Sigmoid colon (tissue), 7 donors: ENCODE results near the gene SIPA1. TPM values are rescaled to one million over a fixed set of nuclear protein-coding genes. Genes with fewer than 3 reads are reported as not detected.

ENCODE experiments used
- DNase-seq: peaks from one replicate; pipeline ENCODE4 v3.0.0-alpha.2; 2019
- H3K27ac ChIP-seq, 4 donors: fragments of 200-600 bp; sonication (generic); one replicate each; pipeline ENCODE4 v1.5.1; 2016 to 2019; ENCODE audit warnings: mild to moderate bottlenecking in 1 of 4
- H3K27me3 ChIP-seq, 3 donors: fragments of 200-600 bp; sonication (generic); one replicate each; pipeline ENCODE4 v1.5.1; 2019; ENCODE audit warnings: mild to moderate bottlenecking in 1 of 3
- H3K36me3 ChIP-seq, 4 donors: fragments of 200-600 bp; sonication (generic); one replicate each; pipeline ENCODE4 v1.5.1; 2016 to 2019
- H3K4me1 ChIP-seq, 4 donors: fragments of 200-600 bp; sonication (generic); one replicate each; pipeline ENCODE4 v1.5.1; 2017 to 2019
- H3K4me3 ChIP-seq, 4 donors: fragments of 200-600 bp; sonication (generic); one replicate each; pipeline ENCODE4 v1.5.1; 2017 to 2019; ENCODE audit warnings: mild to moderate bottlenecking in 2 of 4, moderate library complexity in 1 of 4
- H3K9me3 ChIP-seq, 4 donors: fragments of 200-600 bp in 3 of 4; sonication (generic) in 3 of 4; one replicate each; pipeline versions ENCODE4 v1.5.1 to v1.6.1; 2013 to 2019
- EP300 ChIP-seq, 4 donors: sonication (generic); formaldehyde crosslinking; IDR thresholded peaks; one replicate each; pipeline ENCODE4 v1.6.1; 2017; ENCODE audit warnings: antibody characterized with exemption in 4 of 4
- POLR2A ChIP-seq, 2 donors: fragments of 450-650 bp; IDR thresholded peaks; one replicate each; pipeline ENCODE4 v1.6.1; 2016; ENCODE audit warnings: antibody characterized with exemption in 2 of 2, mild to moderate bottlenecking in 2 of 2, moderate library complexity in 2 of 2
- POLR2AphosphoS5 ChIP-seq, 4 donors: sonication (generic); formaldehyde crosslinking; IDR thresholded peaks; one replicate each; pipeline ENCODE4 v1.6.1; 2017; ENCODE audit warnings: antibody characterized with exemption in 4 of 4
- WGBS, 2 donors: extraction: QIAGEN DNeasy Blood & Tissue Kit; methylation state at CpG; one replicate each; pipeline ENCODE4 v1.1.7; 2013; 5-methylcytosine and 5-hydroxymethylcytosine counted together
- intact Hi-C: fragments of 100-400 bp; cut with DNase I; formaldehyde crosslinking; loops from one replicate; pipeline ENCODE4 v1.15.1; 2023
- polyA plus RNA-seq, 3 donors: library from polyadenylated mRNA; stranded (reverse); fragments of 200-250 nt; gene quantifications; one replicate each; pipeline ENCODE4 v1.2.3, GENCODE V29; 2013
- total RNA-seq, 4 donors: library from RNA; depleted of rRNA; stranded (reverse); fragments of >200 nt; gene quantifications; one replicate each; pipeline ENCODE4 v1.1.0, GENCODE V29; 2016
- TF ChIP-seq, protein P1 (sequence below), 4 experiments: fragments of 450-650 bp in 3 of 4; fragments of 200-600 bp in 1 of 4; IDR thresholded peaks; one replicate each; pipeline ENCODE4 v1.5.1; 2016 to 2019; ENCODE audit warnings: antibody characterized with exemption in 4 of 4, mild to moderate bottlenecking in 3 of 4, moderate library complexity in 2 of 4
- donor health status: healthy with polysubstance abuse.
- donor health status: Bipolar disorder and iron deficiency.
- donor health status: healthy.

Gene SIPA1
- total and polyA plus RNA-seq, 7 donors, result 19.9 to 53.6 (median 30.7) TPM

DNA sequence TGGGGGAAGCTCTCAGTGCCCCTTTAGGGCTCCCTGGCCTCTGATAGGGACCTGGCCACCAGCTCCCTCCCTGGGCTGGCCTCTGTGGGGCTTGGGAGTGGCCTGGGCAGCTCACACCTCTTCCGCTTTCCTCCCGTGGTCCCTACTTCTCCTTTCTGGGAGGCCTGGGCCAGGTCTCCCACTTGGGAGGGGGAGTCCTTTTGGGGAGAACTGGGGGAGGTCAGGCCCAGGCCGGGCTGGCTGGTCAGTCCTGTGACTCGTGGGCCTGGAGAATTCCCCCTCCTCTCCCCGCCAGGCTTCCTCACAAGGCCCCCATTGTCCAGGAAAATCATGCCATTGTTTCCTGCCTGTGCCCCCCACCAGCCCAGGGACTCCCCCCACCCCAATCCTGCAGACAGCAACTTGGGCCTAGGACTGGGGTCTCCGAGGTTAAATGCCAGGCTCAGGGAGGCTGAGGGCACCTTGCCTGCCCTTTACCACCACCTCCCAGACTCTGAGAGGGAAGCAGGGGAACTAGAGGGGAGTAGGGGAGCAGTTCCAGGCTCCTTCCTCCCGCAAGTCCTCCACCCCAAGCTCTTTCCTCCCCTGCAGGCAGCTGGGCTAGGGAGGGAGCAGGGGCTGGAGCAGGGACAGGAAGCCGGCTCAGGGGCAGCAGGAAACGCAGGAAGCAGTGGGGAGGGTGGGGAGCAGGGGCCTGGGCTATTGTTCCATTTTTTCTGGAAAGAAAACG lies 26.7 kb upstream of the SIPA1 start:
- Histone ChIP-seq H3K27me3 (no peaks in the 10 kb centered on the region), H3K4me3 (peak overlapping the region in 3 of 4 donors; percentile 59 to 88 (median 88)), H3K9me3 (no peaks in the 10 kb centered on the region), H3K36me3 (peaks cover 0 to 17% (median 8%) of the 10 kb centered on the region in 4 donors), H3K27ac (peak overlapping the region; percentile 89 to 95 (median 92)), H3K4me1 (peaks cover 0 to 69% (median 62%) of the 10 kb centered on the region in 4 donors)
- no peak for DNase-seq
- intact Hi-C loops, result loop anchor here (10.0 kb wide), 1 partner anchor 496 kb away; the partner anchor contains the start of genes TM7SF2 and ZNHIT2
- 42 to 62% methylated on average over 10 of the region's 10 CpGs for WGBS, 2 donors
- peak in 1 of 4 donors; percentile 5 for TF ChIP-seq POLR2AphosphoS5 (IDR thresholded peaks at IDR 0.05)
- no peak for TF ChIP-seq POLR2A (IDR thresholded peaks at IDR 0.05)

DNA sequence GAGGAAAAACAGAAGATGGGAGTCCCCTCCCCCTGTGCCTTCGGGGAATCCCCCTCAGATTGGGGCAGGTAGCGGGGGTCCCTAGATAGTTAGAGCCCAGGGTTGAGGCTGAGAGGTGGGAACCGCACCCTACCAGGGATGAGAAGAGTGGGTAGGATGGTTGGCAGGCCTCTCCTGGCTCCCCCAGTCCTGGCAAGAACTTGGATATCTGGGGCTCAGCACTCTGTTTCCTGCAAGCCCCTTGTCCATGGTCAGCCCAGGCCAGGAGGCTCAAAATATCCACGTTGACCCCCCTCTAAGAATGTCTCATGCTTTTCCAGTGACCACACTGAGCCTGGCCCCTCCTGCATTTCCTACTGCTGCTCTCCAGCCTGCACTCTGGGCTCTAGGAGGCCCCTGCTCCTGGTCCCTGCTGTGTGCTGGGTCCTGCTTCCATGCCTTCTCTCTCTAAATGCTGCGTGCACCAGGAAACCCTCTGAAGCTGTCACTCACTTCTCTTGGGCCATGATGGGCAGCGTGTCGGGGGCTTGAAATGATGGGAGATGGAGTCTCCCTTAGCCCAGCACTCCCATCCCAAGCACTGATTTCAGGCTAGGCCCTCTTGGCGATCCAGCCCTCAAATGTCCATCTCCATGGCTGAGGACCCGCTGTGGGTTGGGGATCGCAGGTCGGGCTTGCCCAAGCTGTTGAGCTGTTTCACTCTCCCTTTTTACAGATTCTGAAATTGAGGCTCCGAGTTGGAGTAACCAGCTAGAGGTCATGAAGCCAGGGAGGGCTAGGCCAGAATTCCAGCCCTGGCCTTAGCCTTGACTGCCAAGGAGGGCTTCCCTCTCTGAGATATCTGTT lies 25.9 kb upstream of the SIPA1 start:
- Histone ChIP-seq H3K27ac (peak overlapping the region; percentile 89 to 95 (median 92)), H3K27me3 (no peaks in the 10 kb centered on the region), H3K36me3 (peaks cover 0 to 17% (median 8%) of the 10 kb centered on the region in 4 donors), H3K9me3 (no peaks in the 10 kb centered on the region), H3K4me3 (peak overlapping the region in 3 of 4 donors; percentile 59 to 88 (median 88)), H3K4me1 (peaks cover 0 to 72% (median 63%) of the 10 kb centered on the region in 4 donors)
- WGBS, 2 donors, result 68 to 80% methylated on average over 12 of the region's 12 CpGs
- no peak for TF ChIP-seq EP300 (IDR thresholded peaks at IDR 0.05)
- TF ChIP-seq POLR2AphosphoS5 (IDR thresholded peaks at IDR 0.05), result no peak
- no peak for TF ChIP-seq POLR2A (IDR thresholded peaks at IDR 0.05)
- TF ChIP-seq, protein P1, sequence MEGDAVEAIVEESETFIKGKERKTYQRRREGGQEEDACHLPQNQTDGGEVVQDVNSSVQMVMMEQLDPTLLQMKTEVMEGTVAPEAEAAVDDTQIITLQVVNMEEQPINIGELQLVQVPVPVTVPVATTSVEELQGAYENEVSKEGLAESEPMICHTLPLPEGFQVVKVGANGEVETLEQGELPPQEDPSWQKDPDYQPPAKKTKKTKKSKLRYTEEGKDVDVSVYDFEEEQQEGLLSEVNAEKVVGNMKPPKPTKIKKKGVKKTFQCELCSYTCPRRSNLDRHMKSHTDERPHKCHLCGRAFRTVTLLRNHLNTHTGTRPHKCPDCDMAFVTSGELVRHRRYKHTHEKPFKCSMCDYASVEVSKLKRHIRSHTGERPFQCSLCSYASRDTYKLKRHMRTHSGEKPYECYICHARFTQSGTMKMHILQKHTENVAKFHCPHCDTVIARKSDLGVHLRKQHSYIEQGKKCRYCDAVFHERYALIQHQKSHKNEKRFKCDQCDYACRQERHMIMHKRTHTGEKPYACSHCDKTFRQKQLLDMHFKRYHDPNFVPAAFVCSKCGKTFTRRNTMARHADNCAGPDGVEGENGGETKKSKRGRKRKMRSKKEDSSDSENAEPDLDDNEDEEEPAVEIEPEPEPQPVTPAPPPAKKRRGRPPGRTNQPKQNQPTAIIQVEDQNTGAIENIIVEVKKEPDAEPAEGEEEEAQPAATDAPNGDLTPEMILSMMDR (IDR thresholded peaks at IDR 0.05), result no peak
- DNase-seq, result no peak
- intact Hi-C loops, result loop anchor here (10.0 kb wide), 1 partner anchor 497 kb away; the partner anchor contains the start of genes TM7SF2 and ZNHIT2

GRCh38 chr11:65612691-65613090 lies 25.2 kb upstream of the SIPA1 start:
- H3K4me3 ChIP-seq, result peak overlapping the region; percentile 56 to 88 (median 74)
- no peaks in the 10 kb centered on the region for H3K27me3 ChIP-seq
- peaks cover 0 to 72% (median 64%) of the 10 kb centered on the region in 4 donors for H3K4me1 ChIP-seq
- H3K9me3 ChIP-seq, result no peaks in the 10 kb centered on the region
- TF ChIP-seq POLR2AphosphoS5 (IDR thresholded peaks at IDR 0.05) (no peak), EP300 (IDR thresholded peaks at IDR 0.05) (no peak), POLR2A (IDR thresholded peaks at IDR 0.05) (no peak)
- TF ChIP-seq, protein P1 (IDR thresholded peaks at IDR 0.05), result no peak
- peak overlapping the region; percentile 89 to 95 (median 92) for H3K27ac ChIP-seq
- DNase-seq, result no peak
- WGBS, 2 donors, result 50 to 59% methylated on average over 7 of the region's 7 CpGs
- intact Hi-C loops, result loop anchor here (10.0 kb wide), 1 partner anchor 498 kb away; the partner anchor contains the start of genes TM7SF2 and ZNHIT2
- peaks cover 1 to 24% (median 13%) of the 10 kb centered on the region in 4 donors for H3K36me3 ChIP-seq

DNA sequence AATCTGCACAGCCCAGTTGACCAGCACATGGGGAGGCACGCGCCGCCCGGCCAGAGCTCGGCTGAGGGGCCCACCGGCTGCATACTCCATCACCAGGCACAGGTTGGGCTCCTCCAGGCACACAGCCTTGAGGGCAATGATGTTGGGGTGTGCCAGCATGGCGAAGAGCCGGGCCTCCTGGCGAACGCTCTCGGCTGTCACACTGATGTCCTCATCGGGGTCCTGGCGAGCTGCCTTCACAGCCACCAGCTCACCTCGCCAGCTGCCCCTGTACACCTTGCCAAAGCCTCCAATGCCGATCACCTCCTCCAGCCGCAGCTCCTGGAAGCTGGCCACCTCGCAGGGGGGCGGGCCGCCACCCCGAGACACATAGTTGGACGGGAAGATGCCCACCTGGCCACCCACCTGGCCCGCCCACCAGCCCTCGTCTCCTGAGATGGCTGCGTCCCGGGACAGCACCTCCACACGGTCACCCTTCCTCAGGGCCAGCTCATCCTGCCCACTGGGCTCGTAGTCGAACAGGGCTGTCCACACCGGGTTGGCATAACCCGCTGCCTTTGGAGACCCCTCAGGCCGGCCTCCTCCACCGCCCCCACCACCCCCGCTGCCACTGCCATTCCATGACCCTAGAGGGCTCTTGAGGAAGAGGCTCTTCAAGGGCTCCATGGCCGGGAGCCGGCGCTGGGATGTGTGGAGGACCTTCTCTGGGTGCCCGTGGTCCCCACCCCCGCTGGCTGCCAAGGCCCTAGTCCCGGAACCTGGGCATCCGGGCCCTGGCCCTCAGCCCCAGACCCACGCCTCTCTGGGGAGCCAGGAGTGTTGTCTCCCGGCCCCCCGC lies 24.6 kb upstream of the SIPA1 start:
- peak overlapping the region; percentile 56 to 88 (median 74) for H3K4me3 ChIP-seq

More for the DNA sequence above, 24.6 kb upstream of the SIPA1 start:
- H3K9me3 ChIP-seq, result no peaks in the 10 kb centered on the region
- WGBS, 2 donors, result 11 to 22% methylated on average over 43 of the region's 43 CpGs
- intact Hi-C loops, result loop anchor here (10.0 kb wide), 1 partner anchor 499 kb away; the partner anchor contains the start of genes TM7SF2 and ZNHIT2
- peaks cover 7 to 29% (median 18%) of the 10 kb centered on the region in 4 donors for H3K36me3 ChIP-seq
- H3K4me1 ChIP-seq, result peaks cover 0 to 67% (median 59%) of the 10 kb centered on the region in 4 donors
- TF ChIP-seq, protein P1 (IDR thresholded peaks at IDR 0.05), result no peak
- TF ChIP-seq POLR2A (IDR thresholded peaks at IDR 0.05), result no peak
- no peak for TF ChIP-seq POLR2AphosphoS5 (IDR thresholded peaks at IDR 0.05)
- TF ChIP-seq EP300 (IDR thresholded peaks at IDR 0.05), result no peak
- no peak for DNase-seq
- no peaks in the 10 kb centered on the region for H3K27me3 ChIP-seq
- peak overlapping the region; percentile 89 to 95 (median 92) for H3K27ac ChIP-seq
